ENCODE measurements around the gene ACTR5. TPM values are rescaled to one million over a fixed set of nuclear protein-coding genes. Genes with fewer than 3 reads are reported as not detected.

Gene ACTR5
- total and polyA plus RNA-seq, 8 donors: 6.2 to 13.6 (median 11.7) TPM

GRCh38 chr20:38818113-38819065 is 70.1 kb downstream of the ACTR5 start:
- TF ChIP-seq, protein P1, sequence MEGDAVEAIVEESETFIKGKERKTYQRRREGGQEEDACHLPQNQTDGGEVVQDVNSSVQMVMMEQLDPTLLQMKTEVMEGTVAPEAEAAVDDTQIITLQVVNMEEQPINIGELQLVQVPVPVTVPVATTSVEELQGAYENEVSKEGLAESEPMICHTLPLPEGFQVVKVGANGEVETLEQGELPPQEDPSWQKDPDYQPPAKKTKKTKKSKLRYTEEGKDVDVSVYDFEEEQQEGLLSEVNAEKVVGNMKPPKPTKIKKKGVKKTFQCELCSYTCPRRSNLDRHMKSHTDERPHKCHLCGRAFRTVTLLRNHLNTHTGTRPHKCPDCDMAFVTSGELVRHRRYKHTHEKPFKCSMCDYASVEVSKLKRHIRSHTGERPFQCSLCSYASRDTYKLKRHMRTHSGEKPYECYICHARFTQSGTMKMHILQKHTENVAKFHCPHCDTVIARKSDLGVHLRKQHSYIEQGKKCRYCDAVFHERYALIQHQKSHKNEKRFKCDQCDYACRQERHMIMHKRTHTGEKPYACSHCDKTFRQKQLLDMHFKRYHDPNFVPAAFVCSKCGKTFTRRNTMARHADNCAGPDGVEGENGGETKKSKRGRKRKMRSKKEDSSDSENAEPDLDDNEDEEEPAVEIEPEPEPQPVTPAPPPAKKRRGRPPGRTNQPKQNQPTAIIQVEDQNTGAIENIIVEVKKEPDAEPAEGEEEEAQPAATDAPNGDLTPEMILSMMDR (IDR thresholded peaks at IDR 0.05): no peak
- DNase-seq (no peak), ATAC-seq (no peak)
- intact Hi-C loops (cut with DNase I): no loop called here
- Histone ChIP-seq H3K27ac (no peak overlapping the region), H3K4me3 (no peak overlapping the region), H3K4me1 (peaks cover 0 to 8% of the 10 kb centered on the region in 2 donors), H3K27me3 (peaks cover 0 to 1% of the 10 kb centered on the region in 2 donors), H3K9me3 (no peaks in the 10 kb centered on the region), H3K36me3 (no peaks in the 10 kb centered on the region)

Other genes with a start within 250 kb of the ACTR5 start
- not detected for gene ADIG, start 167.3 kb upstream of the ACTR5 start, total RNA-seq
- not detected for gene ADIG, start 167.3 kb upstream of the ACTR5 start, polyA plus RNA-seq (ENCODE audit: insufficient read length in 6 of 6)
- gene ARHGAP40, start 146.7 kb upstream of the ACTR5 start, total RNA-seq: under 1 TPM in 1 of 2 donors, not detected in 1; 0.44 TPM
- under 1 TPM; 0.13 to 0.62 (median 0.40) TPM for gene ARHGAP40, start 146.7 kb upstream of the ACTR5 start, polyA plus RNA-seq (ENCODE audit: insufficient read length in 6 of 6)
- not detected for gene SLC32A1, start 24.0 kb upstream of the ACTR5 start, total RNA-seq
- gene SLC32A1, start 24.0 kb upstream of the ACTR5 start, polyA plus RNA-seq (ENCODE audit: insufficient read length in 6 of 6): not detected
- 1 to 10 TPM; 5.4 to 9.8 TPM for gene PPP1R16B, start 57.2 kb downstream of the ACTR5 start, total RNA-seq
- gene PPP1R16B, start 57.2 kb downstream of the ACTR5 start, polyA plus RNA-seq (ENCODE audit: insufficient read length in 6 of 6): 10 to 100 TPM in 1 of 6 donors, 1 to 10 TPM in 5; 6.3 to 10.8 (median 7.8) TPM
- 1 to 10 TPM; 1.5 to 8.5 TPM for gene FAM83D, start 178.0 kb downstream of the ACTR5 start, total RNA-seq
- gene FAM83D, start 178.0 kb downstream of the ACTR5 start, polyA plus RNA-seq (ENCODE audit: insufficient read length in 6 of 6): 10 to 100 TPM; 10.7 to 28.1 (median 13.2) TPM
- gene DHX35, start 213.9 kb downstream of the ACTR5 start, total RNA-seq: 1 to 10 TPM; 7.5 to 9.1 TPM
- gene DHX35, start 213.9 kb downstream of the ACTR5 start, polyA plus RNA-seq (ENCODE audit: insufficient read length in 6 of 6): 10 to 100 TPM; 14.9 to 17.7 (median 16.8) TPM